Superior temporal gyrus (tissue), 1 donor: ENCODE measurements around the gene CDK15.

Experiments
- DNase-seq: peaks from one replicate; pipeline ENCODE4 v3.0.0-alpha.2; 2016; ENCODE audit errors: extremely low spot score

The CDK15 gene

DNA sequence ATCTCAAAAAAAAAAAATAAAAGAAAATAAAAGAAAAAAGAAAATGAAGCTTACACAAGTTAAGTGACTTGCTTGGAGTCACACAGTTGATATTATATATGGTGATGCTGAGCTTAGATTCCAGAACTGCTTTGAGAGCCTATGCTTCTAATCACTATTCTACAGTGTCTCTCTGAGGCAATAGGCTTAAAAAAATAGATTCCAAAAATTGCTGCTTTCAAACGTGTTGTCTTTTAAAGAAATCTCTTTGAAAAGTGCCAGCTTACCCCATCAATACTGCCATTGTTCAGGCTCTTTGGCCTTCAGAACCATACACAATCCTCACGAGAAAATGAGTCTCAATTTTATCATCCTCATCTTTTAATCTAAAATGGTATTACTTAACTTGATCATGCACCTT lies 102.6 kb downstream of the CDK15 start:
- DNase-seq, result peak; percentile 25

DNA sequence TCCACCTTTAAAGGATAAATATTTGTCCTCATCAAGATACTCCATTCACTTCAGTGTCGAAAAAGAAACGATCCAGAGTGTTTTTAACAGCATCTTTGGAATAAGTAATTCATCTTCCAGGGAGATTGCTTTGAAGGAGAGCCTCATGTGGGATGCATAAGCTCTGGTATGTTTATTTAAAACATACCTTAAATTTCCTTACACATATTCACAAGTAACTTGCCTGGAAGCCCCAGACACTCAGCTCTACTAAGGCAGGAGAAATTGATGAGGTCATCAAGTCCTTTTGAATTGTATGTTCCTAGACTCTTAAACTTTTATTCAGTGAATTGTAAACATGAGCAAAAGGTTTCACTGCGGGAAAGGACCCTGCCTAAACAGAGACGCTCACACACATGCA lies 103.0 kb downstream of the CDK15 start:
- no peak for DNase-seq

DNA sequence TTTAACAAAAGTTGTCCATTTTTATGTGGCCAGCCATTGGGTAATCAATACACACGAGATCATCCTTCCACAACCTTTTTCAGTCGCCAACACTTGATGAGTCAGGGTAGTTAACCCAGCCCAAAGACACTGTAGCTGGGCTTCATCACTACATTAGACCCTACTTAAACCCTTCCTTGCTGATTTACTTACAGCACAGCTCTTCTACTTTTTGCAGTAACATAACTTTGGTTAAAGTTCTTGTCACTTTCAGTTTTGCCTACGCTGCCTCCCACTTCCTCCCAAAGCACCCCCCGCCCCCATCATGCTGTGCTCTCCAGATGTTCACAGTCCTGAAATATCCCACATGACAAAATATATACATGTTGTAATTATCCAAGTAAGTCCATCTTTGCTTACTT lies 103.6 kb downstream of the CDK15 start:
- no peak for DNase-seq

- no peak for DNase-seq
Observed at GRCh38 chr2:201911372-201911771, 105.0 kb downstream of the CDK15 start.

DNA sequence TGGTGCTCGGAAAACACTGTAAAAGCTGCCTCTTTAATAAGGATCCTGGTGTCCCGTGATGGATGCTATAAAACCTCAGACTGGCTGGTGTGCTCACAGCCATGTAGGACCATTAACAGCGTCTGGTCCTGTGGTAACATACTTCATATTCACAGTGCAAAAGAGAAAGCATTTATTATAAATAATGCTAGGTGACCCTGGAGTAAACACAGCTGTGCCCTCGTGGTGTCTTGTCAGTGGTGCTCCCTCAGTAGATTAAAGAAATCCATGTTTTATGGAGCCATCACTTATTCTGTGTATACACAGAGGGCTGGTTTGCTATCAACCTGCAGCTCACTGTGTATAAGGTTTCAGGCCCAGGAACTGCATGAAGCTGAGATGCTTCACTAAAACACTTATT lies 106.9 kb downstream of the CDK15 start:
- no peak for DNase-seq

DNA sequence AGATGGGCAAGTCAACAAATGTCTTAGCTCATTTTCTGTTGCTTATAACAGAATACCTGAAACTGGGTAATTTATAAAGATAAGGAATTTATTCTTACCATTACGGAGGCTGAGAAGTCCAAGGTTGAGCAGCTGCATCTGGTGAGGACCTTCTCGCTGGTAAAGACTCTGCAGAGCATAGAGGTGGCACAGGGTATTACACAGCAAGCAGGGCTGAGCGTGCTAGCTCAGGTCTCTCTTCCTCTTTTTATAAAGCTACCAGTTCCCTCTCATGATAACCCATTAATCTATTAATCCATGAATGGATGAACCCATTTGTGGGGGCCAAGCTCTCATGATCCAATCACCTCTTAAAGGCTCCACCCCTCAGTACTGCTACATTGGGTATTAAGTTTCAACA lies 109.1 kb downstream of the CDK15 start:
- no peak for DNase-seq

DNA sequence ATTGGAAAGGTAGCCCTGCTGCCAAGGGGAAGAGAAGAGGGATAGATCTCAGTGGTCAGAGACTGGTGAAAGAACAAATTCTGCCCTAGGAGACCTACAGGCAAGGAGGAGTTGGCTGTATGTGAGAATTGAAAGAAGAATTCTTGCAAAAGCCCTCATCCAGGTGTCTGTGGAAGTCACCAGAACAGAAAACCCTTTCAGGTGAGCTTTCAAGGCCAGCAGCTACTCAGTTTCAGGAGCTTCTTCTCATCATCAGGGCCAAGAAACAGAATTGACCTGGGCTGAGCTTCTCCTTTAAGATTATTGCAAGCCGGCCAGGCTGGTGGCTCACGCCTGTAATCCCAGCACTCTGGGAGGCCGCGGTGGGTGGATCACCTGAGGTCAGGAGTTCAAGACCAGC lies 110.2 kb downstream of the CDK15 start:
- DNase-seq, result no peak

DNA sequence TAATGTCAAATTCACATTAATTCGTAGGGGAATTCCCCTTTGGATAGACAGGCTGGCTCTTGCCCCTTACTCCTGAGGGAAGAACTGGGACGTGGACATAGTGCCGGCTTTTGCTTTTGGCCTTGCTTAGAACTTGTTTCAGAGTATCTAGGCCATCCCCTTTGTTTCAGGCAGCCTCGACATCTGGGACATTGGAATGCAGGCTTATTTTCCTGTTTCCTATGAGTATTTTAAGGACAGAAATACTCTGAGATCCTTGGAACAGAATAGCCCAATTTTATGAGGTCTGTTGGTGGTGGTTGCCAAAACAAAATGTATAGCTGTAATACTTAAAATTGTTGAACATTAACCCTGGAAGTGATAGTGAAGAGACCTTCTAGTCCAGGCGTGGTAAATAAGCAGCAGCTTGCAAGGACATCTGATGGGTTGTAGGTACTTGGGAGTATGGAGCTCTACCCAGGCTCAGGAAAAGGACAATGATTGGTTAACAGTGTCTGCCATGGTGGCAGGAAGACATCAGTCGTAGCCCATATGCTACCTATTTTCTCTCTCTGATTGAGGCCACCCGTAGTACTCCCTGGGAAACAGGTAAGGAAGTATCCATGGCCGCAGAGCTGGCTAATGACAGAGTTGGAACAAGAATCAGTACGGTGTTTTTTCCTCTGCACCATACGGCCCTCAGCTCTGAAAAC lies 112.4 kb downstream of the CDK15 start:
- DNase-seq, result no peak

DNA sequence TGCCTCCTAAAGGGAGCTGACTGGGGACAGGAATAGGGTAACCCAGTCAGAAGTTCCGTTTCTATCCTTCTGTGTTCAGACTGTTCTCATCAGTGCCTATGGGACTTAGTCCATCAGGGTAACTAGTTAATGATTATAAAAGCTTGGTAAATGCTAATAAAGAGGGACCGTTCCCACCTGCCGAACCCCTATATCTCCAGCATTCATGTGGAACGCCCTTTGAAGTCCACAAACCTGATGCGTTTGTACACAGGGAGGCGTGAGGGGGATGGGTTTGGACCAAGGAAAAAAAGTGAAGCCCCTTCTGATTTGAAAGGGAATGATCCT lies 112.9 kb downstream of the CDK15 start:
- no peak for DNase-seq

- DNase-seq, result no peak
Observed at GRCh38 chr2:201923436-201924328, 117.3 kb downstream of the CDK15 start.

DNA sequence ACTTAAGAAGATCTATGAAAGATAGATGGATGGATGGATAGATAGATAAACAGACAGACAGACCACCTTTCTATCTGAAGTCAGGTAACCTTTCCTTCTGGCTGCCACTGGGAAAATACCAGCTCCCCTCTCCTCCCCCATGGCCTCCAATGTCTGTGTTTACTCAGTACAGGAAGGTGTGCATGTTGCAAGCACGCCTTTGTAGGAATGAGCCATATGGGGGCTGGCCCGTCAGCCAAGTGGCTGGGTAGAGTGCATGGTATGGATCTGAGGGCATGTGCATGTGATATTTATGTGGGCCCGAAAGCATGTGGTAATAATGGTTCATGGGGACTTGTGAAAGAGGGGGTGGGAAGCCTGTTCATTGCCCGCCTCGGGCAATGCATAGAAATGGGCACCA lies 118.1 kb downstream of the CDK15 start:
- no peak for DNase-seq

- no peak for DNase-seq
Observed at GRCh38 chr2:201925056-201925455, 118.7 kb downstream of the CDK15 start.

- DNase-seq, result no peak
Observed at GRCh38 chr2:201926067-201926466, 119.7 kb downstream of the CDK15 start.

DNA sequence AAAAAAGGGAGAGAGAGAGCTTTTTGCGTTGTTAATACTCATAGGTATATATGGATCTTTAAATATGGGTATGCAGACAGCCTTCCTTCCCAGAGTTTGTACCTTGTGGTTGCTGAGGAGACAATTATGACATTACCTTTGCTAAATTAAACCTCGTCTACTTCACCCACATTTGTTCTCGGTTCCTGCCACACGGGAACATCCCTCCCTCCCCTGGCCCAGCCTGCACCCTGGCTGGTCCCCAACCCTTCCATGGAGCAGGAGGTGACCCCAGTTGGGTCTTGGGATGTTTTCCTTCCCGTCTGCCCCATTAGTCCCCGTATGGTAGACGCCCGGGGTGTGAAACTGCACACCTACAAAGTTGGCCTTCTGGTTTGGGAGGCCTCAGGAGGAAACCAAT lies 122.0 kb downstream of the CDK15 start:
- DNase-seq, result no peak

GRCh38 chr2:201929281-201930026 lies 123.1 kb downstream of the CDK15 start:
- no peak for DNase-seq

DNA sequence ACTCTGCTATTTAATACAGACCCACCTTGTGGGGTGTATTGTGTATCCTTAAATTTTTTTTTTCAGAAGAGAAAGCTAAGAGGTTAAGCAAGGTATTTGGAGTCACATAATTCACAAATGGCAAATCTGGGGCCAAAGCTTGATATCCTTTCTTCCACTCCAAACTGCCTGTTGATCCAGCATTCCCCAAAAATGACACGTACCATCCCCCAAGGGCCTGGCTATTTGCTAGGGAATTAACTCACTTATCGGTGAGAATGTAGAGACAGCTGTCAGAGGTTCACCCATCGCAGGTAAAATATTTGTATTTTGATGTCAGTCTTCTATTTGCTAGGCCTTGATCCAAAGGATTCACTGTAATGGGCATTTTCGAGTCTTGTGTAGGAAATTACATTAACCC lies 123.7 kb downstream of the CDK15 start:
- DNase-seq, result no peak

DNA sequence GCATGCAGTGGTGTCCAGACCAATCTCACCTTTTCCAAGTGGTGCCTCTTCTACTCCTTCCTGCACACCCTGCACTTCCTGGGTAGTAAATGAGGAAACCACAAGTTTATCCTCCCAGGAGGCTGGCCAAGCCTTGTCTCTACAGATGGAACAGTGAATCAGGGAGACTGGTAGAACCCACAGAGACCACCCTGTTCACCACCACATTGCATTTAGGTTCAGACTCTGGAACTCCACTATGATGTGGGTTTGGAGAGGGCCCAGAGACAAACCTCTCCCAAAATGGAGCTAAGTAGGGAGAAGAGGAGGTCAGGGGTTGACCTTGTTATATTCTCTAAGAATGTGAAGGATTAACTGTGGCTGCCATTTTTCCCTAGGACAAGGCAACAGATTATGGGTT lies 124.5 kb downstream of the CDK15 start:
- no peak for DNase-seq

- DNase-seq, result no peak
Observed at GRCh38 chr2:201931475-201931874, 125.1 kb downstream of the CDK15 start.

GRCh38 chr2:201931951-201932350 lies 125.6 kb downstream of the CDK15 start:
- DNase-seq, result no peak

DNA sequence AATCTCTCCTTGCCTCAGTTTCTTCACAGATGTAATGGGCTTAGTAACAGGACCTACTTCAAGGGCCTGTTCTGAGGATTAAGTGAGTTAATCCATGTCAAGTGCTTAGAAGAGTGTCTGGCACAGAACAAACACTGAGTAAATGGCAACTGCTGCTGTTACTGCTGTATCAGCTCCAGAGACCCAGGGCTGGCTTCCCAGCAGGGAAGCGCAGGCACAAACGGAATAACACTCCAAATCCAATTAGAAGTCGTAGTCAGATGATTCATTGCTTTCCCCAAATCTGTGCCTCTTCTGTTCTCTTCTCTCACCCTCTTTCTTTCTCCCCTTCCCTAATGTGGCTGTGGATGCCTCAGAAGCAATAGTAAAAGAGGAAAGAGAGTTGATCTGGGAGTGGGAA lies 126.2 kb downstream of the CDK15 start:
- no peak for DNase-seq

DNA sequence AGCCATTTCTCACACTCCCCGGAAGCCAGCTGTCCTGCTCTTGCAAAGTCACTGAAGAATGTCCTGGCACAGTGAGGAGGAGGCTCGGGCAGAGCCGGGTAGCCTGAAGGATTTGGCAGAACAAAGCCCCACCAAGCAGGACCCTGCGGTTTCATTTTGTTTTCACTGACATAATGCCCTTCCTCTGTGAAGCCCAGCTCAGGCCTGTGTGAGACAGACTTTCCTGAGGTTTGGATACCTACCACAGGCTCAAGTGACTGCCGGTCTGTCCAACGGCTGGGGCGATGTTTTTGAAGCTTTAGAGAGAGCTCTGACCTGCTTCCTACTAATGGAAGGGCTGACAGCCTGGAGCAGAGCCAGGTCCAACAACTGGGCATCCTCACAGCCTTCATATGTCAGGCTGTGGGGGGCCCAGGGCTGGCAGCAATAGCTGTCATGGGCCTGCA lies 127.5 kb downstream of the CDK15 start:
- no peak for DNase-seq

GRCh38 chr2:201936817-201937216 lies 130.5 kb downstream of the CDK15 start:
- no peak for DNase-seq

DNA sequence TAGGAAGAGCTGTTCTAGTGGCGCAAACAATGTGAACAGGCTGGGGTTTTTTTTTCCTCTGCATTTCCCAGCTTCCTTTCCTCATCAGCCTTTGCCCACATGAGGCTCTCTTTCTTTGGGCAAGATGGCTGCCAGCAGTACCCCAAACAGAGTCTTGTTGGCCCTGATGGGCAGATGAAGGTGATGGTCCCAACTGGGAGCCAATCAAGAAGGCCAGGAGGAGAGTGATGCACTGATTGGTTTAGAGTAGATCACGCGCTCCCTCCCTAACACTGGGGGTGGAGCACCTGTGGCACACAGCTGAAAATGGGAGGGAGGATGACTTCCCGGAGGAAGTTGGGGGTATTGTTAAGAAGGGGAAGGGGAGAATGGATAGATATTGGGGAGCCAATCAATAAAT lies 131.0 kb downstream of the CDK15 start:
- no peak for DNase-seq
